Cardiac ventricle fibroblast (primary cell): Measurements from ENCODE around the gene POU2F1. TPM values are rescaled to one million over a fixed set of nuclear protein-coding genes. Genes with fewer than 3 reads are reported as not detected.

Experiments used
- total RNA-seq: library from RNA; depleted of rRNA; stranded (reverse); fragments of >200 nt; gene quantifications from 2 replicates; pipeline ENCODE4 v1.2.3, GENCODE V29; 2015

Gene POU2F1
- 4.4 and 4.6 TPM in 2 replicates for total RNA-seq

DNA sequence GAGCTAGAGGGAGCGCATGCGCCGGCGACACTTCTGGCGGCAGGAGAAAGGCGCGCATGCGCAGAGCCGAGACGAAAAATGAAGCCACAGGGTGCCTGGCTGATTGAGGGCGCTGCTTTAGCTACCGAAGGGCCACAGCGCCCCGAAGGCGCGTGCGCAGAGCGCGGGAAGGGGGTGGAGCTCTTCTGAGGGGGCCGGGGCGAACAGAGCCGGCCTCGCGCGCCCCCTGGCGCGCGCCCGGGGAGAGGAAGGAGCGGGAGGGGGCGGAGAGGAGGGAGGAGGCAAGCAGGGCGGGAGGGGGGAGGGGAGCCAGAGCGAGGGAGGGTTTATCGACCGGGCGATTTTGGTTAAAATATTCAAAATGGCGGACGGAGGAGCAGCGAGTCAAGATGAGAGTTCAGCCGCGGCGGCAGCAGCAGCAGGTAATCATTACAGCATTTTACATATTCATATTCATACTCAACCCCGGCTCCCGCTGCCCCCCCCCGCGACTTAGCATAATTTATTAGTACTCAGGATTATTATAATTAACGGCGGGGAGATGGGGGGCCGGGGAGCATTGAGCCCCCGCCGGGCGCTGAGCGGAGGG, at the start of gene POU2F1:
Gene POU2F1 (plus strand): TSS at position 350 of the 589 bp plus-strand sequence. CDS start 12 bp downstream, at position 362.

Other genes with a start within 250 kb of the POU2F1 start
- gene ILDR2, start 245.3 kb upstream of the POU2F1 start, total RNA-seq: 0.05 TPM in 1 of 2 replicates, not detected in the other
- 0.64 TPM in 1 of 2 replicates, not detected in the other for gene MAEL, start 231.6 kb upstream of the POU2F1 start, total RNA-seq
- gene GPA33, start 130.5 kb upstream of the POU2F1 start, total RNA-seq: not detected in 2 replicates
- not detected in 2 replicates for gene STYXL2, start 126.8 kb upstream of the POU2F1 start, total RNA-seq